Liver (tissue), 9 donors: ENCODE measurements around the gene C10orf71. TPM values are rescaled to one million over a fixed set of nuclear protein-coding genes. Genes with fewer than 3 reads are reported as not detected.

Experiments used
- DNase-seq: peaks from one replicate; pipeline ENCODE4 v3.0.0-alpha.2; 2017; ENCODE audit warnings: low spot score
- H3K27ac ChIP-seq, 2 donors: one replicate each; pipeline ENCODE4 v1.7.0; 2013; ENCODE audit warnings: inconsistent platforms in 2 of 2, low read length in 2 of 2, control low read depth in 1 of 2, low read depth in 1 of 2, mild to moderate bottlenecking in 1 of 2
- H3K27me3 ChIP-seq, 4 donors: one replicate each; pipeline versions ENCODE4 v1.6.1 to v1.7.0; 2013; ENCODE audit warnings: low read length in 3 of 4, inconsistent platforms in 1 of 4, mild to moderate bottlenecking in 1 of 4, moderate library complexity in 1 of 4; ENCODE audit not compliant: control insufficient read depth in 4 of 4, insufficient read depth in 4 of 4
- H3K36me3 ChIP-seq, 4 donors: one replicate each; pipeline versions ENCODE4 v1.6.1 to v1.7.0; 2013; ENCODE audit warnings: low read length in 3 of 4, mild to moderate bottlenecking in 3 of 4, low read depth in 1 of 4, moderate library complexity in 1 of 4; ENCODE audit not compliant: control insufficient read depth in 4 of 4, insufficient read depth in 3 of 4
- H3K4me1 ChIP-seq, 4 donors: one replicate each; pipeline versions ENCODE4 v1.6.1 to v1.7.0; 2013; ENCODE audit warnings: low read length in 3 of 4, mild to moderate bottlenecking in 3 of 4, moderate library complexity in 1 of 4; ENCODE audit not compliant: control insufficient read depth in 4 of 4, insufficient read depth in 4 of 4
- H3K4me3 ChIP-seq, 3 donors: one replicate each; pipeline versions ENCODE4 v1.6.1 to v1.7.0; 2013; ENCODE audit warnings: low read length in 3 of 3, control low read depth in 1 of 3, low read depth in 1 of 3, mild to moderate bottlenecking in 1 of 3
- H3K9ac ChIP-seq, 2 donors: one replicate each; pipeline ENCODE4 v1.7.0; 2013; ENCODE audit warnings: low read length in 2 of 2, mild to moderate bottlenecking in 2 of 2, moderate library complexity in 2 of 2, control low read depth in 1 of 2, low read depth in 1 of 2
- H3K9me3 ChIP-seq, 4 donors: one replicate each; pipeline versions ENCODE4 v1.6.1 to v1.7.0; 2013; ENCODE audit warnings: low read length in 3 of 4; ENCODE audit not compliant: control insufficient read depth in 4 of 4
- CTCF ChIP-seq: fragments of 150-350 bp; IDR thresholded peaks from 2 replicates; pipeline ENCODE4 v1.5.1; 2017; ENCODE audit warnings: improper control_type of control experiment, low read depth, low read length; ENCODE audit not compliant: missing input control
- EGR1 ChIP-seq, 2 donors: IDR thresholded peaks; 2 replicates each; pipeline ENCODE4 v1.6.1; 2016 to 2018; ENCODE audit warnings: antibody characterized with exemption in 2 of 2, low read depth in 2 of 2
- GABPA ChIP-seq, 2 donors: IDR thresholded peaks in 1 of 2; conservative IDR thresholded peaks in 1 of 2; 2 replicates each; pipeline ENCODE4 v1.6.1; 2016; ENCODE audit warnings: antibody characterized with exemption in 2 of 2, mild to moderate bottlenecking in 1 of 2, moderate library complexity in 1 of 2
- HNF4G ChIP-seq: IDR thresholded peaks from 2 replicates; pipeline ENCODE4 v1.6.1; 2016; ENCODE audit warnings: antibody characterized with exemption
- JUND ChIP-seq, 2 donors: IDR thresholded peaks; 2 replicates each; pipeline ENCODE4 v1.6.1; 2016; ENCODE audit warnings: antibody characterized with exemption in 2 of 2
- MAX ChIP-seq: IDR thresholded peaks from 2 replicates; pipeline ENCODE4 v1.6.1; 2016; ENCODE audit warnings: antibody characterized with exemption
- RAD21 ChIP-seq, 2 donors: IDR thresholded peaks; 2 replicates each; pipeline ENCODE4 v1.6.1; 2016; ENCODE audit warnings: antibody characterized with exemption in 2 of 2, mild to moderate bottlenecking in 2 of 2
- RXRA ChIP-seq, 2 donors: IDR thresholded peaks; 2 replicates each; pipeline ENCODE4 v1.6.1; 2017 to 2018; ENCODE audit warnings: antibody characterized with exemption in 2 of 2, mild to moderate bottlenecking in 1 of 2
- SP1 ChIP-seq: IDR thresholded peaks from 2 replicates; pipeline ENCODE4 v1.6.1; 2018; ENCODE audit warnings: antibody characterized with exemption, mild to moderate bottlenecking
- TAF1 ChIP-seq: conservative IDR thresholded peaks from 2 replicates; pipeline ENCODE4 v1.6.1; 2016; ENCODE audit warnings: antibody characterized with exemption, mild to moderate bottlenecking
- YY1 ChIP-seq: IDR thresholded peaks from 2 replicates; pipeline ENCODE4 v1.6.1; 2016; ENCODE audit warnings: antibody characterized with exemption, mild to moderate bottlenecking
- WGBS: extraction: QIAGEN DNeasy Blood & Tissue Kit; methylation state at CpG from one replicate; pipeline ENCODE4 v1.1.7; 2013; 5-methylcytosine and 5-hydroxymethylcytosine counted together
- polyA plus RNA-seq, 2 donors: library from polyadenylated mRNA; stranded (reverse) in 1 of 2; unstranded in 1 of 2; fragments of 200-250 nt in 1 of 2; fragments of >200 nt in 1 of 2; fragmentation: Nextera tagmentation in 1 of 2; extraction: Ambion mirVana in 1 of 2; gene quantifications; one replicate each; pipeline versions ENCODE4 v1.2.1 to v1.2.3, GENCODE V29; 2013 to 2015
- total RNA-seq, 2 donors: library from RNA; depleted of rRNA; stranded (reverse); fragments of >200 nt; gene quantifications; one replicate each; pipeline ENCODE4 v1.2.3, GENCODE V29; 2014
- TF ChIP-seq, protein P1 (sequence below): IDR thresholded peaks from 2 replicates; pipeline ENCODE4 v1.6.1; 2016; ENCODE audit warnings: antibody characterized with exemption
- TF ChIP-seq, protein P2 (sequence below): IDR thresholded peaks from 2 replicates; pipeline ENCODE4 v1.6.1; 2016; ENCODE audit warnings: antibody characterized with exemption, mild to moderate bottlenecking
- donor health status: healthy.
- donor health status: healthy.
- donor health status: healthy.
- donor health status: healthy.
- donor health status: healthy.

C10orf71 gene
- total and polyA plus RNA-seq, 4 donors: 0.03 TPM; not detected in 3

- no peak overlapping the region for H3K4me3 ChIP-seq
These were observed 52.0 kb downstream of the C10orf71 start for GRCh38 chr10:49350846-49351532.

GRCh38 chr10:49351669-49352068 is 52.7 kb downstream of the C10orf71 start:
- peaks cover 2 to 14% (median 10%) of the 10 kb centered on the region in 4 donors for H3K9me3 ChIP-seq
- DNase-seq: no peak
- no peak overlapping the region for H3K4me3 ChIP-seq
- 87% methylated on average over 4 of the region's 4 CpGs for WGBS
- no peaks in the 10 kb centered on the region for H3K4me1 ChIP-seq
- no peak overlapping the region for H3K9ac ChIP-seq
- no peak overlapping the region for H3K27ac ChIP-seq
- TF ChIP-seq EGR1 (IDR thresholded peaks at IDR 0.05; ENCODE audit: low read depth in 2 of 2): no peak
- TF ChIP-seq TAF1: no peak
- TF ChIP-seq CTCF: no peak
- no peak for TF ChIP-seq HNF4G
- no peak for TF ChIP-seq RAD21 (IDR thresholded peaks at IDR 0.05)
- no peak for TF ChIP-seq SP1
- no peak for TF ChIP-seq JUND (IDR thresholded peaks at IDR 0.05)
- TF ChIP-seq YY1: no peak
- TF ChIP-seq, protein P1, sequence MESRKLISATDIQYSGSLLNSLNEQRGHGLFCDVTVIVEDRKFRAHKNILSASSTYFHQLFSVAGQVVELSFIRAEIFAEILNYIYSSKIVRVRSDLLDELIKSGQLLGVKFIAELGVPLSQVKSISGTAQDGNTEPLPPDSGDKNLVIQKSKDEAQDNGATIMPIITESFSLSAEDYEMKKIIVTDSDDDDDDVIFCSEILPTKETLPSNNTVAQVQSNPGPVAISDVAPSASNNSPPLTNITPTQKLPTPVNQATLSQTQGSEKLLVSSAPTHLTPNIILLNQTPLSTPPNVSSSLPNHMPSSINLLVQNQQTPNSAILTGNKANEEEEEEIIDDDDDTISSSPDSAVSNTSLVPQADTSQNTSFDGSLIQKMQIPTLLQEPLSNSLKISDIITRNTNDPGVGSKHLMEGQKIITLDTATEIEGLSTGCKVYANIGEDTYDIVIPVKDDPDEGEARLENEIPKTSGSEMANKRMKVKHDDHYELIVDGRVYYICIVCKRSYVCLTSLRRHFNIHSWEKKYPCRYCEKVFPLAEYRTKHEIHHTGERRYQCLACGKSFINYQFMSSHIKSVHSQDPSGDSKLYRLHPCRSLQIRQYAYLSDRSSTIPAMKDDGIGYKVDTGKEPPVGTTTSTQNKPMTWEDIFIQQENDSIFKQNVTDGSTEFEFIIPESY: no peak
- TF ChIP-seq, protein P2, sequence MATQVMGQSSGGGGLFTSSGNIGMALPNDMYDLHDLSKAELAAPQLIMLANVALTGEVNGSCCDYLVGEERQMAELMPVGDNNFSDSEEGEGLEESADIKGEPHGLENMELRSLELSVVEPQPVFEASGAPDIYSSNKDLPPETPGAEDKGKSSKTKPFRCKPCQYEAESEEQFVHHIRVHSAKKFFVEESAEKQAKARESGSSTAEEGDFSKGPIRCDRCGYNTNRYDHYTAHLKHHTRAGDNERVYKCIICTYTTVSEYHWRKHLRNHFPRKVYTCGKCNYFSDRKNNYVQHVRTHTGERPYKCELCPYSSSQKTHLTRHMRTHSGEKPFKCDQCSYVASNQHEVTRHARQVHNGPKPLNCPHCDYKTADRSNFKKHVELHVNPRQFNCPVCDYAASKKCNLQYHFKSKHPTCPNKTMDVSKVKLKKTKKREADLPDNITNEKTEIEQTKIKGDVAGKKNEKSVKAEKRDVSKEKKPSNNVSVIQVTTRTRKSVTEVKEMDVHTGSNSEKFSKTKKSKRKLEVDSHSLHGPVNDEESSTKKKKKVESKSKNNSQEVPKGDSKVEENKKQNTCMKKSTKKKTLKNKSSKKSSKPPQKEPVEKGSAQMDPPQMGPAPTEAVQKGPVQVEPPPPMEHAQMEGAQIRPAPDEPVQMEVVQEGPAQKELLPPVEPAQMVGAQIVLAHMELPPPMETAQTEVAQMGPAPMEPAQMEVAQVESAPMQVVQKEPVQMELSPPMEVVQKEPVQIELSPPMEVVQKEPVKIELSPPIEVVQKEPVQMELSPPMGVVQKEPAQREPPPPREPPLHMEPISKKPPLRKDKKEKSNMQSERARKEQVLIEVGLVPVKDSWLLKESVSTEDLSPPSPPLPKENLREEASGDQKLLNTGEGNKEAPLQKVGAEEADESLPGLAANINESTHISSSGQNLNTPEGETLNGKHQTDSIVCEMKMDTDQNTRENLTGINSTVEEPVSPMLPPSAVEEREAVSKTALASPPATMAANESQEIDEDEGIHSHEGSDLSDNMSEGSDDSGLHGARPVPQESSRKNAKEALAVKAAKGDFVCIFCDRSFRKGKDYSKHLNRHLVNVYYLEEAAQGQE: no peak
- no peak for TF ChIP-seq RXRA (IDR thresholded peaks at IDR 0.05)
- TF ChIP-seq MAX: no peak
- H3K27me3 ChIP-seq: no peaks in the 10 kb centered on the region
- H3K36me3 ChIP-seq: no peaks in the 10 kb centered on the region

More at GRCh38 chr10:49350846-49351532, 52.0 kb downstream of the C10orf71 start:
- Histone ChIP-seq H3K27ac (no peak overlapping the region), H3K9me3 (peaks cover 2 to 14% (median 10%) of the 10 kb centered on the region in 4 donors), H3K36me3 (no peaks in the 10 kb centered on the region), H3K9ac (no peak overlapping the region), H3K27me3 (no peaks in the 10 kb centered on the region), H3K4me1 (no peaks in the 10 kb centered on the region)
- no peak for DNase-seq
- 88% methylated on average over 4 of the region's 4 CpGs for WGBS
- TF ChIP-seq TAF1: no peak
- TF ChIP-seq, protein P1: no peak
- TF ChIP-seq CTCF: no peak
- TF ChIP-seq EGR1 (IDR thresholded peaks at IDR 0.05; ENCODE audit: low read depth in 2 of 2): no peak
- TF ChIP-seq GABPA (IDR thresholded peaks at IDR 0.05 in 1 of 2, conservative IDR thresholded peaks at IDR 0.05 in 1 of 2): no peak
